ENCODE measurements around the gene CNTNAP1.
"Not testable (repeated sequence)": the region's sequence is repeated elsewhere in the genome, so short reads cannot be mapped to it uniquely, and the experiment has no call there.

Gene CNTNAP1

DNA sequence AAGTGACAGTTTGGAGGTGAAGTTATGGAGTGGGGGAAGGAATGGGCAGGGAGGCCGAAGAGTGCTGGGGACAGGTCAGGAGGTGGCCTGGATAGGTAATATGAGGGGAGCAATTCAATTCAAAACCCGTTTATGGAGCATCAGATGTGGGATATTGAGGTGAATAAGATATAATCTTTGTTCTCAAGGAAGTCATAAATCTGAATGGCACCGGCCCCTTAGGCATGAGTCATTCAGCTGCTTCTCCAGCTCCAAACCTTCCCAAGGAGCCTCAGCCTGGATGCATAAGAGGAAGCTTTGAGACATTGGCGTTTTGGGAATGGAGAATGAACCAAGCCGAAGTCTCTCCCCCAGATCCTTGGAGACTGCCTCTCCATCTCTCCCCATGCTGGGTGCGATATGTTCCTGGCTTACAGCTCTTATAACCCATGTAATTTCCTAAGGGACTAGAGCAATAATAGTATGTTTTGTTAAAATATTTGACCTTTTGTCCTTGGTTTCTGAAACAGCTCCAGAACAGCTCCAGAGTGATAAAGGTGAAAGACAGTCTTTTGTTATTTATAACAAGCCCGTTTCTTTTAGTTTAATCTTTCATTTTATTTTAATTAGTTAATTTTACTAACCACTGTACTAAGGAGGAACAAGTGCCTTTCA, 21.5 kb upstream of the CNTNAP1 start:
- no peaks in the 10 kb centered on the region for H4K20me1 ChIP-seq (ENCODE audit: insufficient read depth, low read length)
- H3K27me3 ChIP-seq (ENCODE audit: insufficient read depth, low read length), result 0 out of 2 replicates have a peak, but pooled peaks cover 4% of the 10 kb centered on the region
- H3K27ac ChIP-seq (ENCODE audit: low read depth, low read length, poor library complexity, severe bottlenecking), result no peak overlapping the region
- H3K9me2 ChIP-seq (ENCODE audit: low read depth, low read length), result no peaks in the 10 kb centered on the region
- no peak overlapping the region for H3K4me2 ChIP-seq (ENCODE audit: low read length)
- H3K9ac ChIP-seq (ENCODE audit: low read length), result no peak overlapping the region
- no peaks in the 10 kb centered on the region for H3F3A ChIP-seq (ENCODE audit: insufficient read depth, low read length)
- no peaks in the 10 kb centered on the region for H3K9me3 ChIP-seq (ENCODE audit: low read length)
- no peak for TF ChIP-seq EZH2 (IDR thresholded peaks at IDR 0.05; ENCODE audit: borderline replicate concordance, low read length)
- TF ChIP-seq CTCF (IDR thresholded peaks at IDR 0.05; ENCODE audit: low read length), result no peak
- H3K4me3 ChIP-seq (ENCODE audit: low read depth, low read length, poor library complexity, severe bottlenecking), result no peak overlapping the region
- no peaks in the 10 kb centered on the region for H3K79me2 ChIP-seq (ENCODE audit: insufficient read depth, low read length)
- peaks cover 11% of the 10 kb centered on the region for H3K4me1 ChIP-seq (ENCODE audit: insufficient read depth, low read length, severe bottlenecking)
- H3K36me3 ChIP-seq (ENCODE audit: insufficient read depth, low read length), result peaks cover 3% of the 10 kb centered on the region; the same call in 1 of the 2 replicates
- no peak overlapping the region for H2AFZ ChIP-seq (ENCODE audit: low read length)

DNA sequence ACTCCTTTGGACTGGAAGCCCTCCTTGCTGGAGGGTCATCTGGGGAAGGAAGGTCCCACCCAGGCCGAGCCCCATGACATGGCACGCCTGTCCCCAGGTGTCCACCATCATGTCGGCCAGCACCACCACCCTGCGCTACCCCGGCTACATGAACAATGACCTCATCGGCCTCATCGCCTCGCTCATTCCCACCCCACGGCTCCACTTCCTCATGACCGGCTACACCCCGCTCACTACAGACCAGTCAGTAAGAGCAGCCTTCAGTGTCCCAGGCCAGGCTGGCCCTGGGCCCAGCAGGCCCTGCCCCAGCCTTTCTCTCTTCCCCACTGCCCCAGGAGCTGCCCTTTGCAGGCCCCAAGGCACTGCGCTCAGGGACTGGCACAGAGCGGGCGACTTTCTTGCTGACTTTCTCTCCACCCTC, 16.7 kb upstream of the CNTNAP1 start:
- no peaks in the 10 kb centered on the region for H3K9me2 ChIP-seq (ENCODE audit: low read depth, low read length)
- H3F3A ChIP-seq (ENCODE audit: insufficient read depth, low read length), result no peaks in the 10 kb centered on the region
- no peak overlapping the region for H3K4me2 ChIP-seq (ENCODE audit: low read length)
- no peak for TF ChIP-seq CTCF (IDR thresholded peaks at IDR 0.05; ENCODE audit: low read length)
- TF ChIP-seq EZH2 (IDR thresholded peaks at IDR 0.05; ENCODE audit: borderline replicate concordance, low read length), result no peak
- peaks cover 17% of the 10 kb centered on the region; the same call in 1 of the 2 replicates for H3K36me3 ChIP-seq (ENCODE audit: insufficient read depth, low read length)
- no peaks in the 10 kb centered on the region for H4K20me1 ChIP-seq (ENCODE audit: insufficient read depth, low read length)
- no peaks in the 10 kb centered on the region for H3K9me3 ChIP-seq (ENCODE audit: low read length)
- no peak overlapping the region for H3K4me3 ChIP-seq (ENCODE audit: low read depth, low read length, poor library complexity, severe bottlenecking)
- no peaks in the 10 kb centered on the region; the same call in 1 of the 2 replicates for H3K27me3 ChIP-seq (ENCODE audit: insufficient read depth, low read length)
- H3K79me2 ChIP-seq (ENCODE audit: insufficient read depth, low read length), result no peaks in the 10 kb centered on the region
- no peak overlapping the region for H2AFZ ChIP-seq (ENCODE audit: low read length)
- H3K27ac ChIP-seq (ENCODE audit: low read depth, low read length, poor library complexity, severe bottlenecking), result no peak overlapping the region
- no peak overlapping the region for H3K9ac ChIP-seq (ENCODE audit: low read length)
- H3K4me1 ChIP-seq (ENCODE audit: insufficient read depth, low read length, severe bottlenecking), result peaks cover 9% of the 10 kb centered on the region

- not testable (repeated sequence) for H2AFZ ChIP-seq (ENCODE audit: low read length); H3K9me2 ChIP-seq (ENCODE audit: low read depth, low read length); H3K27ac ChIP-seq (ENCODE audit: low read depth, low read length, poor library complexity, severe bottlenecking); H3K9me3 ChIP-seq (ENCODE audit: low read length); H3F3A ChIP-seq (ENCODE audit: insufficient read depth, low read length); H3K79me2 ChIP-seq (ENCODE audit: insufficient read depth, low read length); H3K9ac ChIP-seq (ENCODE audit: low read length); H4K20me1 ChIP-seq (ENCODE audit: insufficient read depth, low read length); H3K27me3 ChIP-seq (ENCODE audit: insufficient read depth, low read length); H3K4me2 ChIP-seq (ENCODE audit: low read length); H3K4me3 ChIP-seq (ENCODE audit: low read depth, low read length, poor library complexity, severe bottlenecking)
- H3K4me1 ChIP-seq (ENCODE audit: insufficient read depth, low read length, severe bottlenecking), result peaks cover 11% of the 10 kb centered on the region
- peaks cover 17% of the 10 kb centered on the region; the same call in 1 of the 2 replicates for H3K36me3 ChIP-seq (ENCODE audit: insufficient read depth, low read length)
Observed at GRCh38 chr17:42666126-42666525, 16.2 kb upstream of the CNTNAP1 start.
